ENCODE results near the gene SPTSSB. TPM values are rescaled to one million over a fixed set of nuclear protein-coding genes. Genes with fewer than 3 reads are reported as not detected.

SPTSSB gene
- total and polyA plus RNA-seq, 9 of the 15 experiments (the other 6 are each of a cell fraction or from before 2014, with no cell fraction given) = 0.07 TPM; not detected in 8

DNA sequence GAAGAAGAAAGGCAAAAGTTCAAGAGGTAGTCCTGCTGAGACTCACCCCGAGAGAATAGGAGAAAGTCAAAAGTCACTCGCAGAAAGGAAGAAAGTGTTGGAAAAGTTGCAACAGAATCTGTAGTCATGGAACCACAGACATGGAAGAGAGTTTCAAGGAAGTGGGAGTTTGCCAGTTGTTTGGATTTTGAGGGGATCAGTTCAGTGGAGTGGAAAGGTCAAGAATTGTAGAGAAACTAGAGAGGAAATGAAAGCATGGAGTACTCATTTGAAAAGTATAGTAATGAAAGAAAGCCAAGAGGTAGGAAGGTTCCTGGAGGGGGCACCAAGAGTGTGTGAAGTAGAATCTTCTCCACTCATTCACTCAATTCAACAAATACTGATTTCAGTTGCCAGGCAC is 34.7 kb downstream of the SPTSSB start:
- CTCF ChIA-PET (ENCODE audit: low intra/inter-chr PET ratio) = no interaction called here
- ATAC-seq = no peak
- no peak overlapping the region for H3K27ac ChIP-seq (ENCODE audit: extremely low read depth, low read depth, low read length)
- no peak for DNase-seq (ENCODE audit: extremely low read depth in 1 of 4, low spot score in 3 of 4)
- no peaks in the 10 kb centered on the region for H4K20me1 ChIP-seq (replicated peaks; ENCODE audit: control insufficient read depth, insufficient read depth, low read length)
- no peaks in the 10 kb centered on the region for H3K9me3 ChIP-seq (replicated peaks; ENCODE audit: control insufficient read depth, insufficient read depth, low read depth, low read length)
- intact Hi-C loops (cut with micrococcal nuclease) = no loop called here
- H3K4me3 ChIP-seq = no peak overlapping the region
- POLR2A ChIA-PET = no interaction called here
- no peaks in the 10 kb centered on the region for H3K36me3 ChIP-seq (ENCODE audit: control insufficient read depth, insufficient read depth, low read length)
- no peak overlapping the region for H3K4me2 ChIP-seq (ENCODE audit: insufficient read depth, low read length)
- no peak overlapping the region for H2AFZ ChIP-seq (ENCODE audit: low read depth, low read length)
- no TSS peak for BruUV-seq (replicated peaks)
- no peaks in the 10 kb centered on the region for H3K79me2 ChIP-seq (ENCODE audit: control insufficient read depth, insufficient read depth, low read length)
- H3K9me1 ChIP-seq (ENCODE audit: control insufficient read depth, insufficient read depth, low read length) = no peaks in the 10 kb centered on the region
- WGBS (ENCODE audit: insufficient coverage, low coverage, missing lambda C conversion rate) = 0% methylated on average over 2 of the region's 2 CpGs
- no peaks in the 10 kb centered on the region for H3K4me1 ChIP-seq (replicated peaks in 1 of 2; ENCODE audit: control insufficient read depth in 2 of 2, insufficient read depth in 2 of 2, low read length in 2 of 2)
- in situ Hi-C loops (cut with MboI) = no loop called here
- no peaks in the 10 kb centered on the region for H3K27me3 ChIP-seq (ENCODE audit: control insufficient read depth in 2 of 2, insufficient read depth in 2 of 2, low read length in 2 of 2)
- FAIRE-seq = no peak
- no peak overlapping the region for H3K9ac ChIP-seq (ENCODE audit: insufficient read depth in 1 of 2, low read depth in 2 of 2, low read length in 2 of 2)
- TF ChIP-seq ZNF274 (IDR thresholded peaks at IDR 0.05; ENCODE audit: borderline replicate concordance, low read depth, low read length) = no peak
- no peak for TF ChIP-seq SP2 (IDR thresholded peaks at IDR 0.05; ENCODE audit: extremely low read depth, low read depth, low read length, poor library complexity, severe bottlenecking)

DNA sequence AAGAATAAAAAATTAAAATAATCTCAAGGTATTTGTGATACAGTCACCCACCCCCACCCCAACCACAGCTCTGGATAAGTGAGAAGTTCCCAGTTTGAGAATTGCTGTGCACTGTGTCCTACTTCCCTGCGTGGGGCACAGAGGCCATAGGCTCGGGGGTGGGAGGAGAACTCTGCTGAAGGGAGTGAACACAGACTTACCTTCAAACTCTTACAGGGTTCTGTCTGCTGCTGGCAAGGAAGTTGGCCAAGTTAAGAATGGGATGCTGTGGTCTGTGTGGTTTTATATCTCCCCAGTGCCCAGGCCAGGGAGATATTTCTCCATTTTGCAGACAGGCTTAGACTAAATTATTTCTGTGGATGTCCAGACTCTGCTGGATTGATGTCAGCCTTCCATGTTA is 37.6 kb downstream of the SPTSSB start:
- H3K9ac ChIP-seq (ENCODE audit: insufficient read depth in 1 of 2, low read depth in 2 of 2, low read length in 2 of 2) = no peak overlapping the region
- ATAC-seq (no peak), FAIRE-seq (no peak), DNase-seq (ENCODE audit: extremely low read depth in 1 of 4, low spot score in 3 of 4) (no peak)
- H3K4me3 ChIP-seq = no peak overlapping the region
- no peaks in the 10 kb centered on the region for H3K27me3 ChIP-seq (ENCODE audit: control insufficient read depth in 2 of 2, insufficient read depth in 2 of 2, low read length in 2 of 2)
- no peak overlapping the region for H3K27ac ChIP-seq (ENCODE audit: extremely low read depth, low read depth, low read length)
- ChIA-PET POLR2A (no interaction called here), CTCF (ENCODE audit: low intra/inter-chr PET ratio) (no interaction called here)
- in situ Hi-C loops (cut with MboI) (no loop called here), intact Hi-C loops (cut with micrococcal nuclease) (no loop called here)
- no peaks in the 10 kb centered on the region for H3K79me2 ChIP-seq (ENCODE audit: control insufficient read depth, insufficient read depth, low read length)
- no peaks in the 10 kb centered on the region for H4K20me1 ChIP-seq (replicated peaks; ENCODE audit: control insufficient read depth, insufficient read depth, low read length)
- no peak overlapping the region for H2AFZ ChIP-seq (ENCODE audit: low read depth, low read length)
- H3K9me1 ChIP-seq (ENCODE audit: control insufficient read depth, insufficient read depth, low read length) = no peaks in the 10 kb centered on the region
- H3K4me2 ChIP-seq (ENCODE audit: insufficient read depth, low read length) = no peak overlapping the region
- no peaks in the 10 kb centered on the region for H3K36me3 ChIP-seq (ENCODE audit: control insufficient read depth, insufficient read depth, low read length)
- BruUV-seq (replicated peaks) = no TSS peak
- 0% methylated on average over 2 of the region's 2 CpGs for WGBS (ENCODE audit: insufficient coverage, low coverage, missing lambda C conversion rate)
- H3K4me1 ChIP-seq (replicated peaks in 1 of 2; ENCODE audit: control insufficient read depth in 2 of 2, insufficient read depth in 2 of 2, low read length in 2 of 2) = no peaks in the 10 kb centered on the region
- no peaks in the 10 kb centered on the region for H3K9me3 ChIP-seq (replicated peaks; ENCODE audit: control insufficient read depth, insufficient read depth, low read depth, low read length)
- TF ChIP-seq OTX1 (CRISPR knock-in tag; IDR thresholded peaks at IDR 0.05) (no peak), HMG20B (CRISPR knock-in tag; IDR thresholded peaks at IDR 0.05) (no peak), ESRRA (IDR thresholded peaks at IDR 0.05; ENCODE audit: borderline replicate concordance, low read depth) (no peak), HMGN3 (IDR thresholded peaks at IDR 0.05; ENCODE audit: borderline replicate concordance, extremely low read depth, insufficient read length, low read depth, low read length) (no peak), HNRNPUL1 (IDR thresholded peaks at IDR 0.05; ENCODE audit: low read length) (no peak), POLR3G (IDR thresholded peaks at IDR 0.05; ENCODE audit: extremely low read depth, insufficient read length, insufficient replicate concordance) (no peak), KDM4B (IDR thresholded peaks at IDR 0.05; ENCODE audit: borderline replicate concordance in 2 of 2, low read depth in 1 of 2) (no peak), RBM22 (IDR thresholded peaks at IDR 0.05; ENCODE audit: low read depth, low read length, poor library complexity, severe bottlenecking) (no peak), SMARCC2 (IDR thresholded peaks at IDR 0.05; ENCODE audit: low read depth) (no peak), EP300 (IDR thresholded peaks at IDR 0.05; ENCODE audit: low read length) (no peak)
- TF ChIP-seq, protein P1, sequence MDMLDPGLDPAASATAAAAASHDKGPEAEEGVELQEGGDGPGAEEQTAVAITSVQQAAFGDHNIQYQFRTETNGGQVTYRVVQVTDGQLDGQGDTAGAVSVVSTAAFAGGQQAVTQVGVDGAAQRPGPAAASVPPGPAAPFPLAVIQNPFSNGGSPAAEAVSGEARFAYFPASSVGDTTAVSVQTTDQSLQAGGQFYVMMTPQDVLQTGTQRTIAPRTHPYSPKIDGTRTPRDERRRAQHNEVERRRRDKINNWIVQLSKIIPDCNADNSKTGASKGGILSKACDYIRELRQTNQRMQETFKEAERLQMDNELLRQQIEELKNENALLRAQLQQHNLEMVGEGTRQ (CRISPR knock-in tag; IDR thresholded peaks at IDR 0.05) = no peak
- TF ChIP-seq, protein P2, sequence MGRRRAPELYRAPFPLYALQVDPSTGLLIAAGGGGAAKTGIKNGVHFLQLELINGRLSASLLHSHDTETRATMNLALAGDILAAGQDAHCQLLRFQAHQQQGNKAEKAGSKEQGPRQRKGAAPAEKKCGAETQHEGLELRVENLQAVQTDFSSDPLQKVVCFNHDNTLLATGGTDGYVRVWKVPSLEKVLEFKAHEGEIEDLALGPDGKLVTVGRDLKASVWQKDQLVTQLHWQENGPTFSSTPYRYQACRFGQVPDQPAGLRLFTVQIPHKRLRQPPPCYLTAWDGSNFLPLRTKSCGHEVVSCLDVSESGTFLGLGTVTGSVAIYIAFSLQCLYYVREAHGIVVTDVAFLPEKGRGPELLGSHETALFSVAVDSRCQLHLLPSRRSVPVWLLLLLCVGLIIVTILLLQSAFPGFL (CRISPR knock-in tag; IDR thresholded peaks at IDR 0.05) = no peak
